Mesodermal cell (in vitro differentiated cells): ENCODE data around the gene CDKN2AIP.

Source experiments
- H3K27ac ChIP-seq: 2 replicates; pipeline ENCODE4 v1.7.0; 2013; ENCODE audit warnings: mild to moderate bottlenecking, low read depth, low read length, moderate library complexity; ENCODE audit not compliant: severe bottlenecking
- H3K36me3 ChIP-seq: 2 replicates; pipeline ENCODE4 v1.7.1; 2013; ENCODE audit warnings: mild to moderate bottlenecking, low read length, moderate library complexity; ENCODE audit not compliant: control insufficient read depth, insufficient read depth
- H3K4me1 ChIP-seq: one replicate; pipeline ENCODE4 v1.7.1; 2013; ENCODE audit warnings: mild to moderate bottlenecking, low read length; ENCODE audit not compliant: insufficient read depth, control insufficient read depth, poor library complexity, severe bottlenecking
- H3K4me3 ChIP-seq: 2 replicates; pipeline ENCODE4 v1.7.0; 2013; ENCODE audit warnings: low read length, control low read depth, mild to moderate bottlenecking; ENCODE audit not compliant: insufficient read depth, poor library complexity, severe bottlenecking; ENCODE audit errors: extremely low read depth
- H3K9me3 ChIP-seq: 2 replicates; pipeline ENCODE4 v1.7.1; 2013; ENCODE audit warnings: mild to moderate bottlenecking, low read length, moderate library complexity; ENCODE audit not compliant: control insufficient read depth
- WGBS, 2 experiments: methylation state at CpG; one replicate each; pipeline ENCODE4 v1.1.5; 2013; ENCODE audit warnings: missing lambda C conversion rate in 2 of 2; ENCODE audit not compliant: insufficient coverage in 2 of 2; 5-methylcytosine and 5-hydroxymethylcytosine counted together

CDKN2AIP gene

GRCh38 chr4:183413234-183414200 is 30.9 kb upstream of the CDKN2AIP start:
- Histone ChIP-seq H3K4me3 (no peak overlapping the region), H3K27ac (no peak overlapping the region), H3K4me1 (no peaks in the 10 kb centered on the region), H3K9me3 (no peaks in the 10 kb centered on the region), H3K36me3 (no peaks in the 10 kb centered on the region)
- WGBS, 2 experiments: 92 to 93% methylated on average over 27 to 28 of the region's 28 CpGs

GRCh38 chr4:183416879-183417755 is 27.3 kb upstream of the CDKN2AIP start:
- 85 to 97% methylated on average over 6 to 7 of the region's 10 CpGs for WGBS, 2 experiments
- no peaks in the 10 kb centered on the region for H3K4me1 ChIP-seq
- no peaks in the 10 kb centered on the region for H3K36me3 ChIP-seq
- no peak overlapping the region for H3K27ac ChIP-seq
- H3K4me3 ChIP-seq: no peak overlapping the region
- no peaks in the 10 kb centered on the region for H3K9me3 ChIP-seq

- 71 to 100% methylated on average over 2 to 3 of the region's 9 CpGs for WGBS, 2 experiments
Observed at GRCh38 chr4:183422962-183423631, 21.3 kb upstream of the CDKN2AIP start.

GRCh38 chr4:183424109-183424744 is 20.2 kb upstream of the CDKN2AIP start:
- H3K4me3 ChIP-seq: no peak overlapping the region
- H3K27ac ChIP-seq: no peak overlapping the region
- peaks cover 3% of the 10 kb centered on the region for H3K4me1 ChIP-seq
- no peaks in the 10 kb centered on the region for H3K9me3 ChIP-seq
- no peaks in the 10 kb centered on the region for H3K36me3 ChIP-seq
- WGBS, 2 experiments: 80 to 100% methylated on average over 3 of the region's 5 CpGs

More at GRCh38 chr4:183422962-183423631, 21.3 kb upstream of the CDKN2AIP start:
- Histone ChIP-seq H3K36me3 (no peaks in the 10 kb centered on the region), H3K9me3 (no peaks in the 10 kb centered on the region), H3K4me3 (no peak overlapping the region), H3K27ac (no peak overlapping the region), H3K4me1 (peaks cover 3% of the 10 kb centered on the region)

GRCh38 chr4:183426507-183426906 is 17.9 kb upstream of the CDKN2AIP start:
- H3K9me3 ChIP-seq: no peaks in the 10 kb centered on the region
- H3K4me1 ChIP-seq: peaks cover 11% of the 10 kb centered on the region
- no peaks in the 10 kb centered on the region for H3K36me3 ChIP-seq
- 95 to 97% methylated on average over 4 to 6 of the region's 6 CpGs for WGBS, 2 experiments
- no peak overlapping the region for H3K27ac ChIP-seq
- H3K4me3 ChIP-seq: no peak overlapping the region

- no peaks in the 10 kb centered on the region for H3K9me3 ChIP-seq
- peaks cover 8% of the 10 kb centered on the region for H3K4me1 ChIP-seq
- H3K27ac ChIP-seq: no peak overlapping the region
- 96% methylated on average over 6 to 7 of the region's 7 CpGs for WGBS, 2 experiments
- H3K36me3 ChIP-seq: no peaks in the 10 kb centered on the region
- H3K4me3 ChIP-seq: no peak overlapping the region
Observed at GRCh38 chr4:183429489-183429888, 14.9 kb upstream of the CDKN2AIP start.

GRCh38 chr4:183430317-183430993 is 14.0 kb upstream of the CDKN2AIP start:
- 40 to 51% methylated on average over 6 to 9 of the region's 12 CpGs for WGBS, 2 experiments
- Histone ChIP-seq H3K36me3 (no peaks in the 10 kb centered on the region), H3K4me1 (peaks cover 8% of the 10 kb centered on the region), H3K9me3 (no peaks in the 10 kb centered on the region), H3K4me3 (no peak overlapping the region), H3K27ac (peak overlapping the region; percentile 77)

GRCh38 chr4:183430994-183431347 is 13.5 kb upstream of the CDKN2AIP start:
- no CpG with 5 or more reads among the region's 3 CpGs for WGBS, 2 experiments
- no peaks in the 10 kb centered on the region for H3K36me3 ChIP-seq
- peaks cover 8% of the 10 kb centered on the region for H3K4me1 ChIP-seq
- H3K27ac ChIP-seq: peak overlapping the region; percentile 77
- H3K9me3 ChIP-seq: no peaks in the 10 kb centered on the region
- no peak overlapping the region for H3K4me3 ChIP-seq

GRCh38 chr4:183431614-183432013 is 12.8 kb upstream of the CDKN2AIP start:
- no peak overlapping the region for H3K4me3 ChIP-seq
- H3K36me3 ChIP-seq: no peaks in the 10 kb centered on the region
- H3K27ac ChIP-seq: no peak overlapping the region
- 90% methylated on average over 4 to 8 of the region's 9 CpGs for WGBS, 2 experiments
- peaks cover 8% of the 10 kb centered on the region for H3K4me1 ChIP-seq
- no peaks in the 10 kb centered on the region for H3K9me3 ChIP-seq
